A673 (cell line): ENCODE data around the gene DMRT2.

ENCODE experiments used
- CTCF ChIP-seq: fragments of 300-800, 200-600 bp; sonication (generic); conservative IDR thresholded peaks from 2 replicates; pipeline ENCODE4 v1.5.1; 2017; ENCODE audit warnings: low read depth, mild to moderate bottlenecking, antibody characterized with exemption, low read length, moderate library complexity, mixed read lengths
- EZH2 ChIP-seq: fragments of 200-600 bp; sonication (generic); IDR thresholded peaks from 2 replicates; pipeline ENCODE4 v1.6.1; 2017; ENCODE audit warnings: borderline replicate concordance, low read depth, mild to moderate bottlenecking, mixed read lengths, antibody characterized with exemption, low read length; ENCODE audit not compliant: poor library complexity, severe bottlenecking

- TF ChIP-seq CTCF (no peak), EZH2 (no peak)
Measured at GRCh38 chr9:1014225-1014624, 35.9 kb upstream of the DMRT2 start.
